Endothelial cell of umbilical vein (primary cell): Measurements from ENCODE around the gene NAA16.

Experiments
- CTCF ChIP-seq, 2 donors: IDR thresholded peaks; 1 replicate in 1 of 2; 2 replicates in 1 of 2; pipeline ENCODE4 v1.5.1; 2011; ENCODE audit warnings: low read length in 2 of 2, mild to moderate bottlenecking in 2 of 2, moderate library complexity in 2 of 2, control low read depth in 1 of 2, inconsistent platforms in 1 of 2, low read depth in 1 of 2; ENCODE audit not compliant: insufficient read depth in 1 of 2; ENCODE audit errors: extremely low read depth in 1 of 2
- JUN ChIP-seq: IDR thresholded peaks from 2 replicates; pipeline ENCODE4 v1.6.1; 2011; ENCODE audit warnings: borderline replicate concordance, low read depth; ENCODE audit not compliant: insufficient read length, insufficient read depth
- MYC ChIP-seq: IDR thresholded peaks from one replicate; pipeline ENCODE4 v1.6.1; 2011; ENCODE audit warnings: mild to moderate bottlenecking, low read depth, low read length

DNA sequence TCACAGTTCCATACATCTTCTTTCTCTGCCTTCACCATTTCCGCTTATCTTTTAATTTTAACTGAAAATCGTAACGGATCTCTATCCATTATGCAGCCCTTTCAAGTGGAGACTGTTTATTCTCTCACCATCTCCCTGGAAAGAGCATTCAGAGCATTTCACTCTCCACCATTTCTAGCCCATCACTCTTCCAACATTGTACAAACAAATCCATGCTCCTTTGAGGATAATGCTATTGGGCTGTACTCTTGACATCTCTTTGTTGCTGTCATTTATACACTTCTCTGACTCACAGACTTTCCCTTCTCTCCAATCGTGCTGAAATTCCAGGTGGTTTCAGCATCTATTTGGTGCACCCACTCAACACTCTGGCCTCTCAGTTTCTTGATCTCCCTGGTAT, 71.4 kb downstream of the NAA16 start:
- TF ChIP-seq CTCF (IDR thresholded peaks at IDR 0.05; ENCODE audit: extremely low read depth in 1 of 2, insufficient read depth in 1 of 2, low read depth in 1 of 2, low read length in 2 of 2) (no peak), MYC (no peak), JUN (no peak)
